Naive thymus-derived CD4-positive, alpha-beta T cell (primary cell): ENCODE measurements around the gene SLC6A3. TPM values are rescaled to one million over a fixed set of nuclear protein-coding genes. Genes with fewer than 3 reads are reported as not detected.

Experiments used
- ATAC-seq: fragments of 150-1000 bp; cut with Tn5 transposase; 2 replicates; pipeline ENCODE4 v1.10.0; 2021; ENCODE audit warnings: mild to moderate bottlenecking, moderate library complexity
- CTCF ChIA-PET: fragments of 350-600 bp; sonication (Branson Sonifier 250); formaldehyde crosslinking; loops from one replicate; lab custom pipeline; 2021; ENCODE audit warnings: antibody characterized with exemption; lab: Charles Lee
- POLR2A ChIA-PET: fragments of 350-600 bp; sonication (Branson Sonifier 250); formaldehyde crosslinking; loops from one replicate; lab custom pipeline; 2021; ENCODE audit warnings: antibody characterized with exemption, inconsistent platforms; lab: Charles Lee
- DNase-seq, 9 donors: peaks; one replicate each; pipeline versions ENCODE4 v3.0.0 to v3.0.0-alpha.2; 2020 to 2022; ENCODE audit warnings: mixed read lengths in 1 of 9
- H3K27ac ChIP-seq: one replicate; pipeline ENCODE4 v1.7.0; 2013; ENCODE audit warnings: mild to moderate bottlenecking, low read depth, low read length, moderate library complexity
- H3K27me3 ChIP-seq, 2 donors: one replicate each; pipeline ENCODE4 v1.7.0; 2013; ENCODE audit warnings: low read length in 2 of 2, mild to moderate bottlenecking in 2 of 2, moderate library complexity in 2 of 2; ENCODE audit not compliant: control insufficient read depth in 2 of 2, insufficient read depth in 2 of 2
- H3K36me3 ChIP-seq, 3 experiments: 1 replicate in 2 of 3; 2 replicates in 1 of 3; pipeline ENCODE4 v1.7.0; 2013; ENCODE audit warnings: low read length in 3 of 3, mild to moderate bottlenecking in 3 of 3, moderate library complexity in 1 of 3; ENCODE audit not compliant: insufficient read depth in 3 of 3, control insufficient read depth in 2 of 3
- H3K4me1 ChIP-seq, 2 donors: one replicate each; pipeline ENCODE4 v1.7.0; 2013; ENCODE audit warnings: low read length in 2 of 2, mild to moderate bottlenecking in 2 of 2, moderate library complexity in 1 of 2; ENCODE audit not compliant: control insufficient read depth in 2 of 2, insufficient read depth in 2 of 2
- H3K4me3 ChIP-seq: 2 replicates; pipeline ENCODE4 v1.7.0; 2013; ENCODE audit warnings: mild to moderate bottlenecking, low read length
- H3K9me3 ChIP-seq, 3 experiments: 1 replicate in 2 of 3; 2 replicates in 1 of 3; pipeline ENCODE4 v1.7.0; 2013; ENCODE audit warnings: low read length in 3 of 3; ENCODE audit not compliant: control insufficient read depth in 2 of 3
- H3K27ac Mint-ChIP-seq, 9 donors: one replicate each; pipeline ENCODE4 v1.8.0; 2020 to 2022; ENCODE audit warnings: mixed read lengths in 9 of 9, mild to moderate bottlenecking in 8 of 9, moderate library complexity in 5 of 9, inconsistent platforms in 2 of 9
- H3K27me3 Mint-ChIP-seq, 5 donors: one replicate each; pipeline ENCODE4 v1.8.0; 2021 to 2022; ENCODE audit warnings: mixed read lengths in 5 of 5, mild to moderate bottlenecking in 1 of 5
- H3K36me3 Mint-ChIP-seq, 5 donors: one replicate each; pipeline ENCODE4 v1.8.0; 2020 to 2022; ENCODE audit warnings: mixed read lengths in 5 of 5, mild to moderate bottlenecking in 3 of 5, inconsistent platforms in 1 of 5
- H3K4me1 Mint-ChIP-seq, 7 donors: one replicate each; pipeline ENCODE4 v1.8.0; 2020 to 2022; ENCODE audit warnings: mixed read lengths in 7 of 7, mild to moderate bottlenecking in 3 of 7, inconsistent platforms in 1 of 7
- H3K4me3 Mint-ChIP-seq, 10 donors: one replicate each; pipeline ENCODE4 v1.8.0; 2020 to 2022; ENCODE audit warnings: mild to moderate bottlenecking in 10 of 10, mixed read lengths in 10 of 10, moderate library complexity in 6 of 10, inconsistent platforms in 2 of 10
- H3K9me3 Mint-ChIP-seq, 11 donors: one replicate each; pipeline ENCODE4 v1.8.0; 2020 to 2022; ENCODE audit warnings: mixed read lengths in 11 of 11, mild to moderate bottlenecking in 4 of 11, inconsistent platforms in 1 of 11, moderate library complexity in 1 of 11
- intact Hi-C, 2 donors: fragments of 100-400 bp; cut with micrococcal nuclease; formaldehyde crosslinking; loops; one replicate each; pipeline ENCODE4 v1.15.1; 2023
- polyA plus RNA-seq, 2 donors: library from polyadenylated mRNA; unstranded; fragments of 300-500 nt; fragmentation: Illumina TruSeq; gene quantifications; one replicate each; pipeline ENCODE4 v1.2.3, GENCODE V29; 2021
- total RNA-seq, 6 experiments: library from RNA in 5 of 6; stranded (reverse) in 5 of 6; gene quantifications; 1 replicate in 5 of 6; 2 replicates in 1 of 6; pipeline ENCODE4 v1.2.3 and lab custom pipeline; 2021 to 2026

The SLC6A3 gene
- total and polyA plus RNA-seq, 7 experiments from 2014 or later = 0.07 TPM; not detected in 6

GRCh38 chr5:1380011-1380817 is 65.0 kb downstream of the SLC6A3 start:
- H3K4me1 Mint-ChIP-seq = peaks cover 5 to 18% (median 9%) of the 10 kb centered on the region in 7 donors
- peak overlapping the region in 6 of 9 donors; percentile 3 to 89 (median 66) for H3K27ac Mint-ChIP-seq
- ChIA-PET CTCF (interaction anchor here (0.6 to 1.6 kb wide), 11 partner anchors 20 to 273 kb away, joined by 3 to 4 read pairs (median 3); no protein-coding TSS in a partner anchor), POLR2A (interaction anchor here (1.0 kb wide), 1 partner anchor 67 kb away, joined by 3 read pairs; no protein-coding TSS in a partner anchor)
- ATAC-seq (peak; percentile 91), DNase-seq (peak; percentile 46 to 71 (median 63))
- peak overlapping the region; percentile 62 to 83 (median 78) for H3K4me3 Mint-ChIP-seq
- Histone ChIP-seq H3K4me3 (peak overlapping the region; percentile 53), H3K36me3 (no peaks in the 10 kb centered on the region), H3K27me3 (no peaks in the 10 kb centered on the region), H3K4me1 (peaks cover 9 to 12% of the 10 kb centered on the region in 2 donors), H3K9me3 (no peaks in the 10 kb centered on the region), H3K27ac (no peak overlapping the region)
- intact Hi-C loops = loop anchor here (1.0 to 10.0 kb wide), 4 partner anchors 215 to 765 kb away; partner anchors contain the start of gene CEP72 (in 1 of the 2)
- no peaks in the 10 kb centered on the region for H3K9me3 Mint-ChIP-seq
- H3K27me3 Mint-ChIP-seq = peaks cover 0 to 3% (median 0%) of the 10 kb centered on the region in 5 donors
- H3K36me3 Mint-ChIP-seq = no peaks in the 10 kb centered on the region

GRCh38 chr5:1378866-1379659 is 66.2 kb downstream of the SLC6A3 start:
- POLR2A ChIA-PET = interaction anchor here (1.1 to 1.4 kb wide), 2 partner anchors 7 to 266 kb away, joined by 4 read pairs; no protein-coding TSS in a partner anchor
- H3K4me3 Mint-ChIP-seq = peak overlapping the region in 1 of 10 donors; percentile 25
- DNase-seq = no peak

GRCh38 chr5:1378096-1378495 is 67.1 kb downstream of the SLC6A3 start:
- H3K9me3 Mint-ChIP-seq = no peaks in the 10 kb centered on the region
- ChIA-PET POLR2A (interaction anchor here (1.1 to 1.4 kb wide), 2 partner anchors 8 to 267 kb away, joined by 4 read pairs; no protein-coding TSS in a partner anchor), CTCF (no interaction called here)
- H3K4me3 Mint-ChIP-seq = no peak overlapping the region
- no peaks in the 10 kb centered on the region for H3K27me3 ChIP-seq
- H3K27ac Mint-ChIP-seq = peak overlapping the region in 1 of 9 donors; percentile 33
- no peak for ATAC-seq
- H3K4me1 ChIP-seq = peaks cover 9 to 18% of the 10 kb centered on the region in 2 donors
- no peaks in the 10 kb centered on the region for H3K9me3 ChIP-seq
- H3K36me3 ChIP-seq = no peaks in the 10 kb centered on the region
- H3K36me3 Mint-ChIP-seq = no peaks in the 10 kb centered on the region
- intact Hi-C loops = no loop called here
- H3K27me3 Mint-ChIP-seq = peaks cover 0 to 7% (median 0%) of the 10 kb centered on the region in 5 donors
- peaks cover 5 to 14% (median 8%) of the 10 kb centered on the region in 7 donors for H3K4me1 Mint-ChIP-seq
- no peak overlapping the region for H3K27ac ChIP-seq
- no peak for DNase-seq
- H3K4me3 ChIP-seq = no peak overlapping the region

More at GRCh38 chr5:1378866-1379659, 66.2 kb downstream of the SLC6A3 start:
- Histone ChIP-seq H3K4me3 (no peak overlapping the region), H3K9me3 (no peaks in the 10 kb centered on the region), H3K36me3 (no peaks in the 10 kb centered on the region), H3K27me3 (no peaks in the 10 kb centered on the region), H3K4me1 (peaks cover 9 to 18% of the 10 kb centered on the region in 2 donors), H3K27ac (no peak overlapping the region)
- peaks cover 0 to 7% (median 0%) of the 10 kb centered on the region in 5 donors for H3K27me3 Mint-ChIP-seq
- peaks cover 5 to 14% (median 8%) of the 10 kb centered on the region in 7 donors for H3K4me1 Mint-ChIP-seq
- intact Hi-C loops = no loop called here
- no peaks in the 10 kb centered on the region for H3K36me3 Mint-ChIP-seq
- no peak overlapping the region for H3K27ac Mint-ChIP-seq
- no peak for ATAC-seq
- CTCF ChIA-PET = interaction anchor here (1.3 to 1.5 kb wide), 2 partner anchors 266 to 267 kb away, joined by 3 to 4 read pairs; no protein-coding TSS in a partner anchor
- no peaks in the 10 kb centered on the region for H3K9me3 Mint-ChIP-seq

GRCh38 chr5:1376981-1377380 is 68.3 kb downstream of the SLC6A3 start:
- Histone ChIP-seq H3K27ac (no peak overlapping the region), H3K36me3 (no peaks in the 10 kb centered on the region), H3K4me1 (peaks cover 9 to 18% of the 10 kb centered on the region in 2 donors), H3K9me3 (no peaks in the 10 kb centered on the region), H3K27me3 (no peaks in the 10 kb centered on the region), H3K4me3 (no peak overlapping the region)
- POLR2A ChIA-PET = no interaction called here
- Mint-ChIP-seq H3K27me3 (peaks cover 0 to 9% (median 0%) of the 10 kb centered on the region in 5 donors), H3K4me3 (no peak overlapping the region), H3K27ac (no peak overlapping the region), H3K9me3 (no peaks in the 10 kb centered on the region), H3K36me3 (no peaks in the 10 kb centered on the region), H3K4me1 (peaks cover 5 to 14% (median 8%) of the 10 kb centered on the region in 7 donors)
- ATAC-seq (no peak), DNase-seq (no peak)
- intact Hi-C loops = no loop called here
- CTCF ChIA-PET = no interaction called here

DNA sequence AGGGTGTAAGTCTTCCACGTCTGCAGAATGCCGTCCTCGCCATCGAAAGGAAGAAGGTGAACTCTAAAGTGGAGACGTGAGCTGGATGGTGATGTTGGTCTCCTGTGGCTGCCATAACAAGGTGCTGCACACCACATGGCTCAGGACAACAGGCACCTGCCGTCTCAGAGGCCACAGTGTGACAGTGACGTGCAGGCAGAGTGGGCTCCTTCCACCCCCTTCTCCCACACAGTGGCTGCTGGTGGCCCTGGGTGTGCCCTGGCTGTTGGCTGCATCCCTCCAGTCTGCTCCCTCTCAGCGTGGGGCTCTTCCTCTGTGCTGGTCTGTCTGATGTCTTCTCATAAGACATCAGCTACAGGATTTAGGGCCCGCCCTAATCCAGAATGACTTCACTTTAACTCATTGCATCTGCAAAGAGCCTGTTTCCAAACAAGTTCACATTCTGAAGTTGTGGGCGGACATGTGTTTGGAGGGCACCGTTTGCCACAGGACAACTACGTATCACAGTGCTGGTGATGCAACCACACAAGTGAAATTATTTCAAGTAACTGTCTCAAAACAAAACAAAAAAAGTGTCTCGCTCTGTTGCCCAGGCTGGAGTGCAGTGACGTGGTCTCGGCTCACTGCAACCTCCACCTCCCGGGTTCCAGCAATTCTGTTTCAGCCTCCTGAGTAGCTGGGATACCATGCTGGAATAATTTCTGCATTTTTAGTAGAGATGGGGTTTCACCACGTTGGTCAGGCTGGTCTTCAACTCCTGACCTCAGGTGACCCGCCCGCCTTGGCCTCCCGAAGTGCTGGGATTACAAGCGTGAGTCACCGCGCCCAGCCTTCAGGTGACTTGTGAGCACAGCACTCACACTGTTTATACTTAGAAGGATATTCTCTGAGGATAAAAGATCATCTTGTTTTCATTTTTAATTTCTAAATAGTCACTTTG is 69.1 kb downstream of the SLC6A3 start:
- no peak overlapping the region for H3K4me3 Mint-ChIP-seq
- H3K27me3 Mint-ChIP-seq = peaks cover 0 to 9% (median 0%) of the 10 kb centered on the region in 5 donors
- no peaks in the 10 kb centered on the region for H3K9me3 Mint-ChIP-seq
- DNase-seq (no peak), ATAC-seq (no peak)
- peaks cover 0 to 13% (median 5%) of the 10 kb centered on the region in 7 donors for H3K4me1 Mint-ChIP-seq
- intact Hi-C loops = no loop called here
- Histone ChIP-seq H3K27ac (no peak overlapping the region), H3K27me3 (no peaks in the 10 kb centered on the region), H3K4me1 (peaks cover 9 to 18% of the 10 kb centered on the region in 2 donors), H3K36me3 (no peaks in the 10 kb centered on the region), H3K4me3 (no peak overlapping the region), H3K9me3 (no peaks in the 10 kb centered on the region)
- ChIA-PET POLR2A (no interaction called here), CTCF (no interaction called here)
- H3K36me3 Mint-ChIP-seq = no peaks in the 10 kb centered on the region
- H3K27ac Mint-ChIP-seq = no peak overlapping the region
